Skin epidermis (tissue), 12 donors: ENCODE results near the gene MYCBP2.

ENCODE experiments used
- H3K27ac ChIP-seq, 21 experiments: fragments of 200-600 bp; sonication (generic) in 11 of 21; one replicate each; pipeline ENCODE4 v1.5.0; 2020; ENCODE audit warnings: mild to moderate bottlenecking in 3 of 21, inconsistent platforms in 2 of 21, moderate library complexity in 2 of 21
- H3K4me3 ChIP-seq, 7 experiments: fragments of 200-600 bp; sonication (generic) in 2 of 7; one replicate each; pipeline ENCODE4 v1.5.0; 2020; ENCODE audit warnings: inconsistent platforms in 2 of 7, mild to moderate bottlenecking in 2 of 7, moderate library complexity in 1 of 7

Gene MYCBP2

DNA sequence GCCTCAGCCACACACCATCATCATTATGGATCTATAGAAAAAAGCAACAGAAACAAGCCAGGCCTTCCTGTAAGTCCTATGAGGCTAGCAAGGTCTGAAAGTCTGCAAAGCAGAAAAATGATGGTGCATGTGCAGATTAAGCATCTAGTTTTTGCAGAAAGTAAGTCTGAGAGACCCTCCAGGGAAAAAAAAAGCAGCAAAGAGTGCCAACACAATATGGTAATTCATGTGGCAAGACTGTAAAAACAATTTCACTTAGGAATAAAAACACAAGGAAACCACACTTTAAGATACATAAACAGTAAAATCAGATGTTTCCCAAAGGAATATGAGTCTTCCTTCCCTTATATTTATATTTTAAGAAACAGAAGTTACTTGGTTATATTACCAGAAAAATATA is 187.6 kb downstream of the MYCBP2 start:
- no peak overlapping the region for H3K27ac ChIP-seq
- no peak overlapping the region for H3K4me3 ChIP-seq

- H3K27ac ChIP-seq, result no peak overlapping the region
- H3K4me3 ChIP-seq, result no peak overlapping the region
These were observed 188.1 kb downstream of the MYCBP2 start for GRCh38 chr13:77138813-77139212.

DNA sequence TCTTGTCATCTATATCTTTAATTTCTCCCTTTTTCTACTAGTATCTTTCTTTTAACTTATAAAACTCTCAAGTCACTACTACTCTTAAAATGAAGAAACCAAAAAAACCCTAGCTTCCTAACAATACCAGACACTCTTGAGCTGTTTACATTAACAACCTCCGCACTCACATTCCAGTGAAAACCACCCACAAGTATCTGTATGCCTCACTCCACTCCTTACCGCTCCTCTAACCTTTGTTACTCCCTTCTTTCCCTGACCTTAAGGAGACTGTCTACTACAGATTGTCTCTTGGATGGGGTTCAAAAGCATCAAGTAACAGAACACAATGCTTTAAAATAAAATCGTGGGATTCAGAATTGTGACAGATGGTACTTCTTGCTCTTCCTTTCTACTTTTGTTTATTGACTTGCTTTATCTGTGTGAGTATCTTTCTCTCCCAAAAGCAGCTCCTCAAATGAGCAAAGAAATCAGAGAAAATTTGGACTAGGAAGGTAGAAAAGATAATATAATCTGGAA is 189.9 kb downstream of the MYCBP2 start:
- Histone ChIP-seq H3K4me3 (no peak overlapping the region), H3K27ac (no peak overlapping the region)

DNA sequence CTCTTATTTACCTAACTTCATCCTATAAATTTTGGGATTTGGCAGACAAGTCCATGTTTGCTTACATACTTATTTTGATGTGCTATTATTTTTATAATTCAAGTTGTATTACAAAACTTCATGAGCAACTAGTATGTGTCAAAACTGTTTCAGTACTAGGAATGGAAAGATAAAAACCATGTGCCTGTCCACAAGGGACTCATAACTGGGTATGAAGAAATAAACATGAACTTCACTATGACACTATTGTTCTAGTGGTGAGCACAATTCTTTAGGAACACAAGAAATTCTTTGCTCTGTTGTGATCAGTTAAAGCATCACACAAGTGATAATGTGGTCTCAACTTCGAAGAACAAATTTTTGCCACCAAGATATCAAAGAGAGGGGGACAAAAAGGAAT is 202.5 kb downstream of the MYCBP2 start:
- Histone ChIP-seq H3K27ac (no peak overlapping the region), H3K4me3 (no peak overlapping the region)

- Histone ChIP-seq H3K27ac (no peak overlapping the region), H3K4me3 (no peak overlapping the region)
These were observed 208.8 kb downstream of the MYCBP2 start for GRCh38 chr13:77118134-77118533.

DNA sequence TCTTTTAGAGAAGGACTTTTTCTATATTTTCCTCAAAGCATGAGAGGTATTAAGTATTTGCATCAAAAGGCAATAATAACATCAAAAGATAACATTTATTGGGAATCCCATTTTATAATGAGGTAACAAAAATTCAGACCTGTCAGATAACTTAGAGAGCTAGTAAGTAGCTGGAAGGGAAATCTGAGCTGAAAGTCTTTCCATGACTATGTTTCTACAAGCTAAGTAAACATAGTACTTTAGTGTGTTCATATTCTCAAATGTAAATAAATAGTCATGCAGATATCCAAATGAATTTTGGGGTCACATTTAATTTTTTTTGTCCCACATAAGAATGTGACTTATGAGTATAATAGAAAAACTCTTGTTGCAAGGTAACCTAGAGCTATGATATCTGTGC is 212.6 kb downstream of the MYCBP2 start:
- Histone ChIP-seq H3K27ac (no peak overlapping the region), H3K4me3 (no peak overlapping the region)

DNA sequence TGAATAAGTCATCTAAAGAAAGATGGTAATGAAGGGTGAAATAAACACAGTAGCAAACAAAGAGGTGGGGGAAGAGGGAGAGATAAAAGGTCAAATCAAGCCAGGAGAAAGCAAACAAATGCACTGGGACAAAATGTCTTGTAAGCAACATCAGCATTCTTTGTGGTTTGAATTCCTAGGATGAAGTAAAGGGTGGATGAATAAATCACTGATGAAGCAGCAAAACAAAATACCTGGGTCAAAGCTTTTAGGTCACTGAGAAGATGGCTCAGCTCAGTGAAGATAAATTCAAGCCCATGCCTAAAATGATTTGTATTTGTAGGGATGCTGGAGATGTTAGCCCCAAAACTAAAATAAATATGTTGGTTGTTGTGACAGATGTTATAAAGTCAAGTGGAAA is 213.4 kb downstream of the MYCBP2 start:
- Histone ChIP-seq H3K4me3 (no peak overlapping the region), H3K27ac (no peak overlapping the region)

- no peak overlapping the region for H3K27ac ChIP-seq
These were observed 221.8 kb downstream of the MYCBP2 start for GRCh38 chr13:77105051-77105450.

DNA sequence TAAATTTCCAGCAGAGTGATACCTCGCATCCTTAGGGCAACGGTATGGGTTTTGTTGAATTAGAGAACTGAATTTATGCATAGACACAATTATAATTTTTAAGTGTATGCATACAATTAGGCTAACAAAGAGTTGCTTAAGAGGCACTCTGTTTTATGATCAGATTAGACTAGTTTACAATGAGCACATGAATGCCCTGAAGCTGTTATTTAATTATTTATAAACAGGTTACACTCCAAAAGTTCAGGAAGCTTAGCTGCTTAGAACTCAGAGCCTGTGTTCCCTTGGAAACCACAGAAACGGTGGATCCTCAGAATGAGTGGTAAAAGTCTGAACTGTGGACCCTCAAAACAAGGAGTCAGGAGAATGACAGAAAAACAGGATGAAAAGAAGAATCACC is 227.5 kb downstream of the MYCBP2 start:
- H3K4me3 ChIP-seq, result no peak overlapping the region

More at GRCh38 chr13:77105051-77105450, 221.8 kb downstream of the MYCBP2 start:
- H3K4me3 ChIP-seq, result no peak overlapping the region

DNA sequence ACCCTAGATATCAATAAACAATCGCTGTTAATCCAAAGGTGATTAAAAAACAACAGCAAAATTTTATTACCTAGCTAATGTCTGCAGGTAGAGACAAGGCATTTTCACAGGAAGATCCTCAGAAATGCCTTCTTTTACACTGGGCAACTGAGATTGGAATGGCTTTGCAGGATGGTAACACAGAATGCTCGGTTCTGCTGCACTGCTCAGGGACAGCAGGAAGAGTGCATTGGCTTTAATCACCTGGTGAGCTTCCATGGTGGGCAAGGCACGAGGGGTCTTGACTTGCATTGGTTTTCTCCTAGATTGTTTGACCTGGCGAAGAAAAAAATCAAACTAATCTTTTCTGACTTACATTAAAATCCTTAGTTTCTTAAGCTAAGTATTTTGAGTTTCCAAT is 231.6 kb downstream of the MYCBP2 start:
- no peak overlapping the region for H3K4me3 ChIP-seq

More for the DNA sequence above, 227.5 kb downstream of the MYCBP2 start:
- H3K27ac ChIP-seq, result no peak overlapping the region

GRCh38 chr13:77094773-77095172 is 232.1 kb downstream of the MYCBP2 start:
- no peak overlapping the region for H3K27ac ChIP-seq
- no peak overlapping the region for H3K4me3 ChIP-seq

More for the DNA sequence above, 231.6 kb downstream of the MYCBP2 start:
- no peak overlapping the region for H3K27ac ChIP-seq

DNA sequence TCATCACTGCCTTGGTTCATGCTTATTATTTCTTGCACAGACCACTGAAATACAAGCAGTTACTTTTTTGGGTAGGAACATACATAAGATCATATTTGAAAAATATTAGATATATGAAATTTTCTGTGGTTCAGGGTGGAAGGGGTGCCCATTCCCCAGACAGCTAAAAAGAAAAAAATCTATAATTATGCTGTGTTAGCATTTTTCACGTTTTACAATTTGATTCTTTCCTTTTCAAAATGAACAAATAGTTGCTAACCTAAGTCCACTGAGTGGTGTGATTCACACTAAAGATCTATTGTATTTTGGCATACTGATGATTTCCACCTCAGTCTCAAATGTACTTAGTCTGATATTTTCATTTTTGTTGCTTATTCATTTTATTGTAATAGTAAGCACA is 233.2 kb downstream of the MYCBP2 start:
- no peak overlapping the region for H3K27ac ChIP-seq
- H3K4me3 ChIP-seq, result no peak overlapping the region

- H3K27ac ChIP-seq, result no peak overlapping the region
- H3K4me3 ChIP-seq, result no peak overlapping the region
These were observed 242.1 kb downstream of the MYCBP2 start for GRCh38 chr13:77084755-77085154.

DNA sequence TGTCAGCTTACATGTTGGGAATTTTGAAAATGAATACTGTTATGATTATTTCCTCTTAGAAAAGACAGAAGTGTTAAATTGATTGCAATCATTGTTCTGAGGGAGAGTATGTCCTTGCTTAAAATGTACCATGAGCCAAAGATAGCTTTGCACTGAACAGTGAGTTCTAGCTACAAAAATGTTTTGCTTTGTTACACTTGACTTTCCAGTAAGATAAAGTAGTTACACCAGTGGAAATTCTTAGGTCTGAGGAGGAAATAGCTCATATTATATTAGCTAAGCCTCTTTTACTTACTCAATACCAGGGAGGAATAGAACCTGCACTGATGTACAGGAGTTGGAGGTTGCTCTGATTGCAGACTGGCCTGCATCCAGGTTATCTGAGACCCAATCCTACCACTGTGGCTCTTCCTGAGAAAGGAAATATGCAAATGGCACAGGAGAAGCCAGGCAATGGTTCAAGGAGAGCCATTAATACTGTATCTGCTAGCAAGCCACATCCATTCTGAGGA is 246.9 kb downstream of the MYCBP2 start:
- Histone ChIP-seq H3K27ac (no peak overlapping the region), H3K4me3 (no peak overlapping the region)

- Histone ChIP-seq H3K4me3 (no peak overlapping the region), H3K27ac (no peak overlapping the region)
These were observed 259.4 kb downstream of the MYCBP2 start for GRCh38 chr13:77067519-77067918.

DNA sequence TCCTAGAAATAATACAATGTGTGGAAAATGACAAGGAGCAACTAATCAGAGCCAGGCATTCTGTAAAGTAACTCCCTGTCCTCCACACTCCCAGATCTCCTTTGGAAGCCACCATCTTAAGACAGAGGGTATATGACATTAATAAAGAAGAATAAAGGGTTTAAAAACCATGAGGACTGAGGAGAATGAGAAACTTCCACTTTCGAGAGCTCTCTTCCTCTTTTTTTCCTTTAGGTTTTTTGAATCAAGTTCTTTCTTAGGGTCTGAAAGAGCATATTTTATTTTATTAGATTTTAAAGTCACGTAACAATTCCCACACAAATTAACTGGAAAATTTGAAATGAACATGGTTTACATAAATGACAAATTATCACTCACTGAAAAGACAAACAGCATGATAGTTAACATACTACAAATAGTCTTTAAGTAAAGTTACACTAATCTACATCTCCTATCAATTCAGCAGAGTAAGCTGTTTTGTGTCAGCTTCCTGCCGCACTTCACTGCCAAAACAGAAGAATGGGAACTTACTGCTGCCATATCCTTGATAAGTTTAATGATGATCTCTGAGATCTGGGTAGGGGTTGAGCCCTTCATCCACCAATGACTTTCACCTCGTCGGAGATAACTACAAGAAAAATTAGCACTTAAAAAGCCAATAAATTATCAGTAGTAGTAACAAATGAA is 261.3 kb downstream of the MYCBP2 start:
- H3K4me3 ChIP-seq, result no peak overlapping the region
- peak overlapping the region in 2 of 21 experiments; percentile 2 to 3 for H3K27ac ChIP-seq

DNA sequence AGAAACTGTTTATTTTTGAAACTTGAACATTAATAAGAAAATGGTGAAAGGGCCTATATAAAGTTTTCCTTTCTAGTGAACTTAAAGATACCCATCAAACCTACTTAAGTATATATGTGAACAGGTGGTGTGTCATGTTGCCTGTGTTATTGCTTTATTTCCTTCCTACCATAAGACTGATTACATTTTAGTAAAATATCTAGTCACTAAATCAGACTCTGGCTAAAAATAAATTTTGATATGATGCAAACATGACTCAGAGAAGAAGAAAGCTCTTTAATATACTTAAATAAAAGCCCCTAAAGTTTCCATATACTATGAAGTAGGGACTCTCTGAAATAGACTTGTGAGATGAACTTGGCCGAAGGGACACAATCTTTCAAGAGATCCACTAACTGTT is 264.8 kb downstream of the MYCBP2 start:
- Histone ChIP-seq H3K27ac (no peak overlapping the region), H3K4me3 (no peak overlapping the region)

DNA sequence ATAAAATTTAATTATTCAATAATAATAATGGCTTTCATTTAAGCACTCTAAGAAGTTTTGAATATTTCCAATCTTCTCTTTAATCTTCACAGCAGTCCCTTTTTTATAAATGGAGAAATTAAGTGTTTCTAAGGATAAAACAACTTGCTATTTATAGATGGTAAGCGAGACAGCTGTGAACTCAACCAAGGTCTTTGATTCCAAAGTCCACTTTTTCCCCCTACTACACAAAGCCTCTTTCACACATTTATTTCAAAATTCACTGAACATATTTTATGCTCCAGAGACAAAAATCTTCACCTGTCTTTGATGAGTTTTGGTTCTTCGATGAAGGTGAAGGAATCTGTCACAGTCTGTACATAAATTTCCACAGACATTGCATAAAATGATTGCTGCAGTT is 265.5 kb downstream of the MYCBP2 start:
- H3K4me3 ChIP-seq, result no peak overlapping the region
- no peak overlapping the region for H3K27ac ChIP-seq

DNA sequence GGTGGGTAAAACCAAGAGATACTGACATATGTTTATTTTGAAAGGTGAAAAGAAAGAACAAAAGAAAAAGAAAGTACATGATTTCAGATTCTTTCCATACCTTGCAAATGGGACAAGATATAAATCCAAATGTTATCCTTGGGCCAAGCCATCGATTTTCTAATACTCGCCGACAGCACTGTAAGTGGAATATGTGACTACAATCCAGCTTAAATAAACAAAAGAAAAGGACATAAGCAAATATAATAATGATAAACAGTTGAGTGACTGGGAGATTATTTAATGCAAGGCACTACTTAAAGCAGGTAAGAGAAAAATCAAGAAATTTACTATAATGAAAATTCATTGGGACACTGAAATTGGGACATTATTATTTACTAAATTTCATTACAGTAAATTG is 270.0 kb downstream of the MYCBP2 start:
- H3K4me3 ChIP-seq, result no peak overlapping the region
- H3K27ac ChIP-seq, result no peak overlapping the region

DNA sequence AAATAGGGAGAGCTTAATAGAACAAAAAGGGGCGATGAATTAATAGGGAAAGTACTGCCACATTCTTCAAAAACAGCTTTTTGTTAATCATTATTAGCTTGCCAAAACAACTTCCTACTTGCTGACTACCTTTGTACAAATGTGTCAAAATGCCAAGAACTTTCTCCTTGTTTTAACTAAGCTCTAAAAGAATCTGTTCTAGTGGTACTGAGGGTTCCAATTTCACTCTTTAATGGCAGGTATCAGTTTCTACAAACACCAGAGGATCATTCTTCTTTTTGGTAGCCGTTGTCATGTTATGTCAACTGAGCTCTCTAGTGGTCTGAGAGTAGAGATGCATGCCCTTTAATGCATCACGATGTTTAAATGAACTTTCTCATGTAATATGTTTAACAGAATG is 270.5 kb downstream of the MYCBP2 start:
- H3K27ac ChIP-seq, result no peak overlapping the region
- H3K4me3 ChIP-seq, result no peak overlapping the region

DNA sequence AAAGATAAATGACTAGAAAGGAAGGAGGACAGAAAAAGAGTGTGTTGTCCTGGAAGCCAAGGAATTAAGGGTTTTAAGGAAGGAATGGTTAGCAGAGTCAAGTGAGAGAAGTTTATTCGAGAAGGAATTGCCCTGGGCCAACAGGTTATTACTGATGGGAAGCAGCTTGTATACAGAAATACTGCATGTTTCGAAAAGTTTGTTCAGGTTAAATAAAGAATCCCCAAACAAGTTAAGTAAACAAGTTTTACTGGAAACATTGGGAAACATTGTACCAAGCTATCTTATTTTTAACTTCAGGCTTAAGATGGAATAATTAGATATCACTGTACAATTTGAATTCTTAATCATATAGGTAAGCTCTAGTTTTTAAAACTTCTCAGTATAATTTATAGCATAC is 271.7 kb downstream of the MYCBP2 start:
- no peak overlapping the region for H3K27ac ChIP-seq
- no peak overlapping the region for H3K4me3 ChIP-seq

DNA sequence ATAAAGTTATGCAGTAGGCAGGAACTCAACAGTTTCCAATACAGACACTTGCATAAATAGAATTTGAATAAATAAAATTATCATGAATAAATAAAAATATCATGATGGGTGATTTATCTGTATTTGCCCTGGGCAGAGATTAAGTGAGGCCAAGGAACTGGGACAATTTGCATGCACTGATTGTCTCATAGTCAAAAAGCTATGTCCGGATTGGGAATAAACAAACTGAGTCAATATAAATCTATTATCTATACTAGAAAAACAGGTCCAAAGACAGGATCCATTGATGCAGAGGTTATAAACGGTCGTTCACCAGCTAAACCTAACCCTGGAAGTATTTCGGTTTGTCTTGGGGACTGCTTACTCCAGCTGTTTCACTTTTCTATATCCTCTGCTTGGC is 273.7 kb downstream of the MYCBP2 start:
- Histone ChIP-seq H3K27ac (no peak overlapping the region), H3K4me3 (no peak overlapping the region)
